ENCODE data around the gene SAMD10.

Gene SAMD10

DNA sequence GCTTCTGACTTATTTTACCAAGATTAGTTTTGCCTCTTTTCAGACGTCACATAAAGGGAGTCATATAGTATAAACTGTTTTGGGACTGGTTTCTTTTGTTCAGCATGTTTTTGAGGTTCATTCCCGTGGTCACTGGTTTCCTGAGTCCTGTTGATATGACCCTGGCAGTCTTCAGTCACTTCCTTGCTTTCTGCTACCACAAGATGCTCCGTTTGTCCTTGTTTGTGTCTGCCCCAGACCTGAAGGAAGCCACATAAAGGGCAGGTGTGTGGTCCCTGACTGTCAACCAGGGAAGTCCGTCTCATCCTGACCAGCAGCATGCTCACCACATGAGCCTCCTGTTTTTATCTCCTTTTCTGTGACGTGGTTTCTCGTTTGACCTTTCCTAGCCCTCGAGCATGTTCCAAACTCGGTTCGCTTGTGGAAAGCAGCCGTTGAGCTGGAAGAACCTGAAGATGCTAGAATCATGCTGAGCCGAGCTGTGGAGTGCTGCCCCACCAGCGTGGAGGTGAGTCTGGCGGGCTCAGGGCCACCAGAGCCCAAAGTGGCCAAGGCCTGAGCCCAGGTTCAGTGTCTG is 30.5 kb upstream of the SAMD10 start:
- TF ChIP-seq, protein P1, sequence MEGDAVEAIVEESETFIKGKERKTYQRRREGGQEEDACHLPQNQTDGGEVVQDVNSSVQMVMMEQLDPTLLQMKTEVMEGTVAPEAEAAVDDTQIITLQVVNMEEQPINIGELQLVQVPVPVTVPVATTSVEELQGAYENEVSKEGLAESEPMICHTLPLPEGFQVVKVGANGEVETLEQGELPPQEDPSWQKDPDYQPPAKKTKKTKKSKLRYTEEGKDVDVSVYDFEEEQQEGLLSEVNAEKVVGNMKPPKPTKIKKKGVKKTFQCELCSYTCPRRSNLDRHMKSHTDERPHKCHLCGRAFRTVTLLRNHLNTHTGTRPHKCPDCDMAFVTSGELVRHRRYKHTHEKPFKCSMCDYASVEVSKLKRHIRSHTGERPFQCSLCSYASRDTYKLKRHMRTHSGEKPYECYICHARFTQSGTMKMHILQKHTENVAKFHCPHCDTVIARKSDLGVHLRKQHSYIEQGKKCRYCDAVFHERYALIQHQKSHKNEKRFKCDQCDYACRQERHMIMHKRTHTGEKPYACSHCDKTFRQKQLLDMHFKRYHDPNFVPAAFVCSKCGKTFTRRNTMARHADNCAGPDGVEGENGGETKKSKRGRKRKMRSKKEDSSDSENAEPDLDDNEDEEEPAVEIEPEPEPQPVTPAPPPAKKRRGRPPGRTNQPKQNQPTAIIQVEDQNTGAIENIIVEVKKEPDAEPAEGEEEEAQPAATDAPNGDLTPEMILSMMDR (IDR thresholded peaks at IDR 0.05) = no peak
- H3K36me3 ChIP-seq (ENCODE audit: control insufficient read depth, insufficient read depth, low read length) = no peaks in the 10 kb centered on the region

DNA sequence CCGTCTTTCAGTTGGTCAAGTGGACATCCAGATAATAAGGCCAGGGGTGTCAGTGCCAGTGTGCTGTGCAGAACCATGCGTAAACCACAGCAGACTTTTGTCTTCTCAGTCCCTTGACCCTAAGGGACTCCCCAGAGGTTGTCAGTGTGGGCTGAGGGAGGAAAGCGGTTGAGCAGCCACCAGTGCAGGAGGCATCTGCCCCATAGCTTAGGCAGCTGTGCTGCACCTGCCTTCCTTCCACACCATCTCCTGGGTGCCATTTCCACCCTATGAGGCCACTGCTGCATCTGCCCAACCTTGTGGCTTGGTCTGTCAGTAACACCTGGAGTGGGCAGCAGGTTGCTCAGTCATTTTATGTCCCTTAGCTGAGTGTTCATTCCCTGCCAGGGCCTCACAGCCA is 27.5 kb upstream of the SAMD10 start:
- H3K4me2 ChIP-seq (ENCODE audit: low read length) = no peak overlapping the region
- H2AFZ ChIP-seq = no peak overlapping the region
- H3K27me3 ChIP-seq (ENCODE audit: control insufficient read depth, insufficient read depth, low read length) = no peaks in the 10 kb centered on the region
- no peaks in the 10 kb centered on the region for H3K36me3 ChIP-seq (ENCODE audit: control insufficient read depth, insufficient read depth, low read length)
- H3K4me3 ChIP-seq (ENCODE audit: low read depth, low read length) = no peak overlapping the region
- H3K9me3 ChIP-seq (ENCODE audit: control insufficient read depth, low read length) = no peaks in the 10 kb centered on the region
- H3K79me2 ChIP-seq = peaks cover 54% of the 10 kb centered on the region
- no peak overlapping the region for H3K27ac ChIP-seq
- TF ChIP-seq, protein P1 (IDR thresholded peaks at IDR 0.05) = no peak
- H3K4me1 ChIP-seq = no peaks in the 10 kb centered on the region
- H3K9ac ChIP-seq = no peak overlapping the region

More for the DNA sequence above, 30.5 kb upstream of the SAMD10 start:
- Histone ChIP-seq H3K4me1 (no peaks in the 10 kb centered on the region), H3K79me2 (peaks cover 46% of the 10 kb centered on the region), H3K4me3 (ENCODE audit: low read depth, low read length) (no peak overlapping the region), H3K27me3 (ENCODE audit: control insufficient read depth, insufficient read depth, low read length) (no peaks in the 10 kb centered on the region), H3K27ac (no peak overlapping the region), H2AFZ (no peak overlapping the region), H3K4me2 (ENCODE audit: low read length) (no peak overlapping the region), H3K9me3 (ENCODE audit: control insufficient read depth, low read length) (no peaks in the 10 kb centered on the region), H3K9ac (no peak overlapping the region)

DNA sequence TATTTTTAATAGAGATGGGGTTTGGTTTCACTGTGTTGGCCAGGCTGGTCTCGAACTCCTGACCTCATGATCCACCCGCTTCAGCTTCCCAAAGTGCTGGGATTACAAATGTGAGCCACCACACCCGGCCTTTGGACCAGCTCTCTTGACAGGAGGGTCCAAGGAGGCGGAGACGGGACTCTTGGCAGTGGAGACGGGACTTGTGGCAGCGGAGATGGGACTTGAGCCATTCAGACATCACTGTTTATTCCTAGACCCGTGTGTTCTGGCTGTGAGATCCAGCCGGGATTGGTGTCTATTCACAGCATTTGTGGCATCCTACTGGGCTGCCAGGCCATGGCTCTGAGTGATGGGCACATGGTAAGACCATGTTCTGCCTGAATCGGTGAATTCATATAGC is 27.0 kb upstream of the SAMD10 start:
- Histone ChIP-seq H3K27me3 (ENCODE audit: control insufficient read depth, insufficient read depth, low read length) (no peaks in the 10 kb centered on the region), H3K4me3 (ENCODE audit: low read depth, low read length) (no peak overlapping the region), H3K4me2 (ENCODE audit: low read length) (no peak overlapping the region), H3K27ac (no peak overlapping the region), H3K79me2 (peaks cover 53% of the 10 kb centered on the region), H3K4me1 (no peaks in the 10 kb centered on the region), H2AFZ (no peak overlapping the region), H3K9ac (no peak overlapping the region), H3K36me3 (ENCODE audit: control insufficient read depth, insufficient read depth, low read length) (no peaks in the 10 kb centered on the region), H3K9me3 (ENCODE audit: control insufficient read depth, low read length) (no peaks in the 10 kb centered on the region)
- TF ChIP-seq, protein P1 (IDR thresholded peaks at IDR 0.05) = no peak

DNA sequence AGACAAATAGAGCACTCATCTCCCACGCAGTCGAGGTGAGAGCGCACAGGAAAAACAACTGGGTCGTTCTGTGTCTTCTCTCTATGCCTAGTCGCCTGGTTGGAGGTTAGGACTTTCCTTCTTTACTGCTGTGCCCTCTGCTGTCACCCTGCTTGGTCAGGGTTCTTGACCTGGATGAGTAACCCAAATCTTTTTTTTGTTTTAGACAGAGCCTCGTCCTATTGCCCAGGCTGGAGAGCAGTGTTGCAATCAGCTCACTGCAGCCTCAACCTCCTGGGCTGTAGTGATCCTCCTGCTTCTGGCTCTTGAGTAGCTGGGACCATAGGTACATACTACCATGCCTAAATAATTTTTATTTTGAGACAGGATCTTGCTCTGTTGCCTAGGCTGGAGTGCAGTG is 26.0 kb upstream of the SAMD10 start:
- H3K9ac ChIP-seq = no peak overlapping the region
- no peaks in the 10 kb centered on the region for H3K36me3 ChIP-seq (ENCODE audit: control insufficient read depth, insufficient read depth, low read length)
- H2AFZ ChIP-seq = no peak overlapping the region
- H3K4me3 ChIP-seq (ENCODE audit: low read depth, low read length) = no peak overlapping the region
- H3K4me1 ChIP-seq = no peaks in the 10 kb centered on the region
- peaks cover 44% of the 10 kb centered on the region for H3K79me2 ChIP-seq
- no peaks in the 10 kb centered on the region for H3K27me3 ChIP-seq (ENCODE audit: control insufficient read depth, insufficient read depth, low read length)
- TF ChIP-seq, protein P1 (IDR thresholded peaks at IDR 0.05) = no peak
- no peak overlapping the region for H3K4me2 ChIP-seq (ENCODE audit: low read length)
- no peak overlapping the region for H3K27ac ChIP-seq
- no peaks in the 10 kb centered on the region for H3K9me3 ChIP-seq (ENCODE audit: control insufficient read depth, low read length)

Data from parathyroid adenoma (tissue), 2 donors.